22Rv1 (cell line): ENCODE measurements around the gene RARA.
A peak's percentile ranks its signal among the peaks of the same experiment; 100 is the strongest.
"Not testable (repeated sequence)": the region's sequence is repeated elsewhere in the genome, so short reads cannot be mapped to it uniquely, and the experiment has no call there.

Source experiments
- H3K27ac ChIP-seq: fragments of 450-650 bp; 2 replicates; pipeline ENCODE4 v1.5.1; 2017
- CTCF ChIP-seq: fragments of 450-650 bp; IDR thresholded peaks from 2 replicates; pipeline ENCODE4 v1.5.1; 2017; ENCODE audit warnings: mild to moderate bottlenecking
- ZFX ChIP-seq: fragments of 450-650 bp; IDR thresholded peaks from 2 replicates; pipeline ENCODE4 v1.6.1; 2017; ENCODE audit warnings: antibody characterized with exemption, borderline replicate concordance

RARA gene

GRCh38 chr17:40374821-40375498, 66.0 kb downstream of the RARA start:
- no peak overlapping the region for H3K27ac ChIP-seq
- TF ChIP-seq ZFX = no peak
- no peak for TF ChIP-seq CTCF

- H3K27ac ChIP-seq = not testable (repeated sequence)
Measured at GRCh38 chr17:40375786-40376185, 66.8 kb downstream of the RARA start.

- H3K27ac ChIP-seq = not testable (repeated sequence)
Measured at GRCh38 chr17:40376541-40376940, 67.6 kb downstream of the RARA start.

GRCh38 chr17:40377832-40378231, 68.9 kb downstream of the RARA start:
- TF ChIP-seq ZFX (no peak), CTCF (no peak)
- no peak overlapping the region for H3K27ac ChIP-seq

- TF ChIP-seq ZFX (no peak), CTCF (no peak)
- H3K27ac ChIP-seq = no peak overlapping the region
Measured at GRCh38 chr17:40378966-40379365, 70.0 kb downstream of the RARA start.

GRCh38 chr17:40382251-40382650, 73.3 kb downstream of the RARA start:
- TF ChIP-seq CTCF (no peak), ZFX (no peak)
- no peak overlapping the region for H3K27ac ChIP-seq

- not testable (repeated sequence) for H3K27ac ChIP-seq
Measured at GRCh38 chr17:40386555-40386954, 77.6 kb downstream of the RARA start.

- TF ChIP-seq ZFX (no peak), CTCF (peak; percentile 77)
Measured at GRCh38 chr17:40399185-40399584, 90.2 kb downstream of the RARA start.

GRCh38 chr17:40402668-40403067, 93.7 kb downstream of the RARA start:
- no peak overlapping the region for H3K27ac ChIP-seq
- TF ChIP-seq CTCF = no peak

More at GRCh38 chr17:40399185-40399584, 90.2 kb downstream of the RARA start:
- H3K27ac ChIP-seq = no peak overlapping the region
